GM12872 (cell line): ENCODE data around the gene ENOX1.

Experiments used
- CTCF ChIP-seq: IDR thresholded peaks from 3 replicates; pipeline ENCODE4 v1.5.1; 2011; ENCODE audit warnings: low read depth, mild to moderate bottlenecking, low read length, moderate library complexity; ENCODE audit not compliant: insufficient read depth

Gene ENOX1

GRCh38 chr13:43675577-43675976, 111.2 kb downstream of the ENOX1 start:
- TF ChIP-seq CTCF = no peak

- TF ChIP-seq CTCF = no peak
Observed at GRCh38 chr13:43669964-43670363, 116.8 kb downstream of the ENOX1 start.

GRCh38 chr13:43669101-43669500, 117.7 kb downstream of the ENOX1 start:
- TF ChIP-seq CTCF = no peak

GRCh38 chr13:43666403-43666802, 120.4 kb downstream of the ENOX1 start:
- no peak for TF ChIP-seq CTCF

- TF ChIP-seq CTCF = no peak
Observed at GRCh38 chr13:43665388-43665787, 121.4 kb downstream of the ENOX1 start.

GRCh38 chr13:43664700-43665191, 122.0 kb downstream of the ENOX1 start:
- no peak for TF ChIP-seq CTCF

- no peak for TF ChIP-seq CTCF
Observed at GRCh38 chr13:43663474-43664090, 123.2 kb downstream of the ENOX1 start.

GRCh38 chr13:43662976-43663375, 123.8 kb downstream of the ENOX1 start:
- TF ChIP-seq CTCF = no peak
